ENCODE data around the gene APIP. TPM values are rescaled to one million over a fixed set of nuclear protein-coding genes. Genes with fewer than 3 reads are reported as not detected.

Gene APIP
- polyA plus RNA-seq, 1 of the 3 experiments (the other 2 are of a cell fraction): 21.3 TPM

DNA sequence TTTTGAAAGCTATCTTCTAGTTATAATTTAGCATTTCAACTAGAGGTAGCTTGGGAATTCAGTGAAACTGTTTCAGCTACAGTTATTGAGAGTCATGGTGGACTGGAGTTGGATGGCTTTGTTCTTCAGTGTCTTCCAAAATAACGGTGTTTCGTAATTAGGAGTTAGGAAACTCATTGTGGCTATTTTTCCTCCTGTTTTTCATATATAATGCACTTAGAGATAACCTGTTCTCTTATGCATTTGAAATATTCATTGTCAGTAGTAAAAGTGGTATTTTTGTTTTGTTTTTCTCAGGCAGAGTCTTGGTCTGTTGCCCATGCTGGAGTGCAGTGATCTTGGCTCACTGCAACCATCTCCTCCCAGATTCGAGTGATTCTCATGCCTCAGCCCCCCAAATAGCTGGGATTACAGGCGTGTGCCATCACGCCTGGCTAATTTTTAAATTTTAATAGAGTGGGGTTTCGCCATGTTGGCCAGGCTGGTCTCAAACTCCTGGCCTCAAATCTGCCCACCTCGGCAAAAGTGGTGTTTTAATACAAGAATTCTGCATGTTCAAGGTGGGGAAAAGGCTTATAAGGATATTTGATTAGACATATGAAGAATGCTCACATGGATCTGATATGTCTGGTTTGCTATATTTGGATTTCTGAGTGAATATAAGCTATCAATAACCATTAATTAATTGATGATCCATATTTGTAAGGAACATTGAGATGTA is 12.9 kb upstream of the APIP start (continued):
- TF ChIP-seq, protein P1, sequence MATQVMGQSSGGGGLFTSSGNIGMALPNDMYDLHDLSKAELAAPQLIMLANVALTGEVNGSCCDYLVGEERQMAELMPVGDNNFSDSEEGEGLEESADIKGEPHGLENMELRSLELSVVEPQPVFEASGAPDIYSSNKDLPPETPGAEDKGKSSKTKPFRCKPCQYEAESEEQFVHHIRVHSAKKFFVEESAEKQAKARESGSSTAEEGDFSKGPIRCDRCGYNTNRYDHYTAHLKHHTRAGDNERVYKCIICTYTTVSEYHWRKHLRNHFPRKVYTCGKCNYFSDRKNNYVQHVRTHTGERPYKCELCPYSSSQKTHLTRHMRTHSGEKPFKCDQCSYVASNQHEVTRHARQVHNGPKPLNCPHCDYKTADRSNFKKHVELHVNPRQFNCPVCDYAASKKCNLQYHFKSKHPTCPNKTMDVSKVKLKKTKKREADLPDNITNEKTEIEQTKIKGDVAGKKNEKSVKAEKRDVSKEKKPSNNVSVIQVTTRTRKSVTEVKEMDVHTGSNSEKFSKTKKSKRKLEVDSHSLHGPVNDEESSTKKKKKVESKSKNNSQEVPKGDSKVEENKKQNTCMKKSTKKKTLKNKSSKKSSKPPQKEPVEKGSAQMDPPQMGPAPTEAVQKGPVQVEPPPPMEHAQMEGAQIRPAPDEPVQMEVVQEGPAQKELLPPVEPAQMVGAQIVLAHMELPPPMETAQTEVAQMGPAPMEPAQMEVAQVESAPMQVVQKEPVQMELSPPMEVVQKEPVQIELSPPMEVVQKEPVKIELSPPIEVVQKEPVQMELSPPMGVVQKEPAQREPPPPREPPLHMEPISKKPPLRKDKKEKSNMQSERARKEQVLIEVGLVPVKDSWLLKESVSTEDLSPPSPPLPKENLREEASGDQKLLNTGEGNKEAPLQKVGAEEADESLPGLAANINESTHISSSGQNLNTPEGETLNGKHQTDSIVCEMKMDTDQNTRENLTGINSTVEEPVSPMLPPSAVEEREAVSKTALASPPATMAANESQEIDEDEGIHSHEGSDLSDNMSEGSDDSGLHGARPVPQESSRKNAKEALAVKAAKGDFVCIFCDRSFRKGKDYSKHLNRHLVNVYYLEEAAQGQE (IDR thresholded peaks at IDR 0.05; ENCODE audit: low read depth, low read length): no peak
- TF ChIP-seq RXRA (IDR thresholded peaks at IDR 0.05; ENCODE audit: borderline replicate concordance, low read depth): no peak
- no peak for TF ChIP-seq CTCF (IDR thresholded peaks at IDR 0.05)
- no peak for TF ChIP-seq NRF1 (IDR thresholded peaks at IDR 0.05; ENCODE audit: low read depth, low read length)

DNA sequence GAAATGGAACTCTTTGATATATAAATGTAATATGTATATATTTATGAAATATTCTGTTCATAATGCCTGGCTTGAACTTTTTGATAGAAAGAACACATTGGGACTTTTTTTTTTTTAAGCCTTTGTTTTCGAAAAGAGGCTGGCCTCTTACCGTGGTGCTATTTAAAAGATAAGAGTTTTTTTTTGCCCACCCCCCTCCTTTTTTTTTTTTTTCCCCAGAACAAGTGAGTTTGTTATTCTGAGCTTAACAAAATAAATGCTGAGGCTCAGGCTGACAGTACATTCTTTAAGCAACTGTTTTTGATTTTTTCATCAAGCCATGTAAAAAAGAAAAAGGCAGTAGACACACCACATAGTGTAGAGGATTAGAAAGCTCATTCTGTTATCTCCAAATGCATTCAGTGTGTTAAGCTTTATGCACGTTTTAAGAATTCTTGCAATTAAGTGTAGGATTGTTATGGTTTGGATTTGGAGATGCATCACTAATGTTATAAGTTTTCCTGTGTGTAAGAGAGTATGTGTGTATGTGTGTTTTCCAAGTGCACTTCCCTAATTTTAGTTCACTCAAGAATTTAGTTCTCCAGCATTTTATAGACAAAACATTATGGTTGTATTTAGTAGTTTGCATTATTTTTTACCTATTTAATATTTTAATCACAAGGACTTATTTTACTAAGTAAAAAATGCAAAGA is 12.2 kb upstream of the APIP start:
- H3K9ac ChIP-seq: no peak overlapping the region
- peaks cover 76% of the 10 kb centered on the region for H3K79me2 ChIP-seq (ENCODE audit: insufficient read depth)
- 83% methylated on average over 3 of the region's 3 CpGs for WGBS (ENCODE audit: low lambda C conversion rate)
- POLR2A ChIA-PET: no interaction called here
- H3K4me1 ChIP-seq (ENCODE audit: control insufficient read depth in 1 of 2, insufficient read depth in 2 of 2, low read depth in 1 of 2, low read length in 1 of 2): peaks cover 11 to 30% of the 10 kb centered on the region in 2 experiments; a peak in 2 of 4 replicates
- H3K4me2 ChIP-seq: no peak overlapping the region
- no peaks in the 10 kb centered on the region for H3K9me2 ChIP-seq
- H3K36me3 ChIP-seq (replicated peaks in 1 of 2; ENCODE audit: control insufficient read depth in 1 of 2, insufficient read depth in 2 of 2, low read length in 1 of 2): peaks cover 14 to 25% of the 10 kb centered on the region in 2 experiments
- H3K4me3 ChIP-seq (ENCODE audit: low read depth in 2 of 2, low read length in 1 of 2): no peak overlapping the region
- no peak overlapping the region for H2AFZ ChIP-seq (ENCODE audit: low read depth)
- DNase-seq: no peak
- TF ChIP-seq GABPA (IDR thresholded peaks at IDR 0.05; ENCODE audit: low read depth): no peak
- no peak for TF ChIP-seq ELF1 (IDR thresholded peaks at IDR 0.05)
- no peak for TF ChIP-seq TCF12 (IDR thresholded peaks at IDR 0.05)
- no peak for TF ChIP-seq TAF1 (IDR thresholded peaks at IDR 0.05; ENCODE audit: borderline replicate concordance, low read depth, low read length)
- no peak for TF ChIP-seq NRF1 (IDR thresholded peaks at IDR 0.05; ENCODE audit: low read depth, low read length)
- no peak for TF ChIP-seq USF1 (IDR thresholded peaks at IDR 0.05; ENCODE audit: borderline replicate concordance, low read depth)
- no peak for TF ChIP-seq MAX (IDR thresholded peaks at IDR 0.05; ENCODE audit: low read depth)
- TF ChIP-seq RCOR1 (IDR thresholded peaks at IDR 0.05; ENCODE audit: low read length): no peak
- no peak for TF ChIP-seq RXRA (IDR thresholded peaks at IDR 0.05; ENCODE audit: borderline replicate concordance, low read depth)
- TF ChIP-seq GATA2 (CRISPR knock-in tag; IDR thresholded peaks at IDR 0.05): no peak
- no peak for TF ChIP-seq JUND (IDR thresholded peaks at IDR 0.05)
- TF ChIP-seq CHD2 (IDR thresholded peaks at IDR 0.05; ENCODE audit: low read length, partially characterized antibody): no peak
- no peak for TF ChIP-seq FOSL2 (IDR thresholded peaks at IDR 0.05; ENCODE audit: borderline replicate concordance, low read depth)
- no peak for TF ChIP-seq SIN3A (IDR thresholded peaks at IDR 0.05; ENCODE audit: borderline replicate concordance, low read depth, low read length)
- TF ChIP-seq, protein P2, sequence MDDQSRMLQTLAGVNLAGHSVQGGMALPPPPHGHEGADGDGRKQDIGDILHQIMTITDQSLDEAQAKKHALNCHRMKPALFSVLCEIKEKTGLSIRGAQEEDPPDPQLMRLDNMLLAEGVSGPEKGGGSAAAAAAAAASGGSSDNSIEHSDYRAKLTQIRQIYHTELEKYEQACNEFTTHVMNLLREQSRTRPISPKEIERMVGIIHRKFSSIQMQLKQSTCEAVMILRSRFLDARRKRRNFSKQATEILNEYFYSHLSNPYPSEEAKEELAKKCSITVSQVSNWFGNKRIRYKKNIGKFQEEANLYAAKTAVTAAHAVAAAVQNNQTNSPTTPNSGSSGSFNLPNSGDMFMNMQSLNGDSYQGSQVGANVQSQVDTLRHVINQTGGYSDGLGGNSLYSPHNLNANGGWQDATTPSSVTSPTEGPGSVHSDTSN (IDR thresholded peaks at IDR 0.05): no peak
- no peak for TF ChIP-seq MXI1 (IDR thresholded peaks at IDR 0.05; ENCODE audit: low read depth, low read length)
- CTCF ChIA-PET: interaction anchor here (0.7 to 6.8 kb wide), 7 partner anchors 10 to 484 kb away, joined by 3 to 92 read pairs (median 5); no protein-coding TSS in a partner anchor
- no peaks in the 10 kb centered on the region for H3K9me3 ChIP-seq
- H3F3A ChIP-seq (replicated peaks; ENCODE audit: insufficient read depth): peaks cover 20% of the 10 kb centered on the region
- H3K27me3 ChIP-seq (ENCODE audit: insufficient read depth): no peaks in the 10 kb centered on the region
- no peaks in the 10 kb centered on the region for H4K20me1 ChIP-seq (ENCODE audit: insufficient read depth)
- no peak overlapping the region for H3K27ac ChIP-seq (ENCODE audit: low read depth in 2 of 2, low read length in 1 of 2)

Measured in SK-N-SH (cell line).